Endothelial cell of umbilical vein (primary cell): ENCODE measurements around the gene TLR4. TPM values are rescaled to one million over a fixed set of nuclear protein-coding genes. Genes with fewer than 3 reads are reported as not detected.

ENCODE experiments used
- Bru-seq: library from RNA; stranded (reverse); fragments of 400-500 nt; gene quantifications from one replicate; lab custom pipeline; 2021; lab: Mats Ljungman, UMichigan
- BruChase-seq, 2 experiments: library from RNA; stranded (reverse); fragments of 400-500 nt; gene quantifications; one replicate each; lab custom pipeline; 2021; lab: Mats Ljungman, UMichigan
- BruUV-seq: library from RNA; stranded (reverse); fragments of 400-500 nt; replicated peaks from 2 replicates; lab custom pipeline; 2021; lab: Mats Ljungman, UMichigan
- CTCF ChIA-PET: fragments of 300-600, 350-600 bp; sonication (Branson Sonifier 250); formaldehyde crosslinking; loops from one replicate; lab custom pipeline; 2021; ENCODE audit warnings: antibody characterized with exemption, inconsistent platforms; lab: Charles Lee
- POLR2A ChIA-PET: fragments of 300-600, 350-600 bp; sonication (Branson Sonifier 250); formaldehyde crosslinking; loops from one replicate; lab custom pipeline; 2021; ENCODE audit warnings: antibody characterized with exemption, inconsistent platforms; lab: Charles Lee
- DNase-seq: peaks from one replicate; pipeline ENCODE4 v3.0.0-alpha.2; 2011; ENCODE audit warnings: low read depth, low spot score
- FAIRE-seq: peaks from 2 replicates; lab custom pipeline; 2011; peaks lifted over from hg19 to GRCh38; lab: Jason Lieb, UNC
- H2AFZ ChIP-seq: 2 replicates; pipeline ENCODE4 v1.6.0; 2012; ENCODE audit warnings: low read depth, low read length, control low read depth, inconsistent platforms
- H3K27ac ChIP-seq: 2 replicates; pipeline ENCODE4 v1.5.1; 2011; ENCODE audit warnings: low read depth, mild to moderate bottlenecking, control low read depth, low read length, moderate library complexity; ENCODE audit not compliant: insufficient read depth
- H3K27me3 ChIP-seq, 2 experiments: 2 replicates each; pipeline versions ENCODE4 v1.6.0 to v1.6.1; 2011; ENCODE audit warnings: low read length in 2 of 2, mixed read lengths in 1 of 2; ENCODE audit not compliant: control insufficient read depth in 2 of 2, insufficient read depth in 2 of 2
- H3K36me3 ChIP-seq, 2 experiments: 2 replicates in 1 of 2; 3 replicates in 1 of 2; pipeline ENCODE4 v1.5.1; 2011; ENCODE audit warnings: low read length in 2 of 2, mild to moderate bottlenecking in 1 of 2, moderate library complexity in 1 of 2; ENCODE audit not compliant: control insufficient read depth in 2 of 2, insufficient read depth in 2 of 2; ENCODE audit errors: extremely low read depth in 1 of 2
- H3K4me1 ChIP-seq: 3 replicates; pipeline ENCODE4 v1.5.1; 2011; ENCODE audit warnings: mild to moderate bottlenecking, low read length; ENCODE audit not compliant: control insufficient read depth, insufficient read depth; ENCODE audit errors: extremely low read depth
- H3K4me2 ChIP-seq: 2 replicates; pipeline ENCODE4 v1.6.1; 2011; ENCODE audit warnings: low read length, control low read depth, mixed read lengths; ENCODE audit not compliant: insufficient read depth
- H3K4me3 ChIP-seq, 3 experiments: fragments of 200-600 bp in 1 of 3; sonication (generic), shearing (Covaris generic) in 1 of 3; replicated peaks in 1 of 3; 2 replicates each; pipeline ENCODE4 v1.5.1; 2011 to 2016; ENCODE audit warnings: control low read depth in 3 of 3, low read length in 3 of 3, mild to moderate bottlenecking in 2 of 3, inconsistent platforms in 1 of 3, low read depth in 1 of 3, moderate library complexity in 1 of 3; ENCODE audit not compliant: insufficient read depth in 1 of 3
- H3K79me2 ChIP-seq: 2 replicates; pipeline ENCODE4 v1.6.0; 2012; ENCODE audit warnings: low read length, inconsistent platforms; ENCODE audit not compliant: control insufficient read depth, insufficient read depth
- H3K9ac ChIP-seq: replicated peaks from 2 replicates; pipeline ENCODE3; 2011; ENCODE audit warnings: low read length, control low read depth; ENCODE audit not compliant: insufficient read depth; ENCODE audit errors: extremely low read depth
- H3K9me1 ChIP-seq: replicated peaks from 3 replicates; pipeline ENCODE4 v1.6.0; 2011; ENCODE audit warnings: mild to moderate bottlenecking, low read length; ENCODE audit not compliant: control insufficient read depth, insufficient read depth; ENCODE audit errors: extremely low read depth
- H3K9me3 ChIP-seq: replicated peaks from 2 replicates; pipeline ENCODE4 v1.5.1; 2012; ENCODE audit warnings: low read length, inconsistent platforms; ENCODE audit not compliant: control insufficient read depth, insufficient read depth
- H4K20me1 ChIP-seq: replicated peaks from 2 replicates; pipeline ENCODE3; 2011; ENCODE audit warnings: mild to moderate bottlenecking, low read length; ENCODE audit not compliant: control insufficient read depth, insufficient read depth; ENCODE audit errors: extremely low read depth
- FOS ChIP-seq: IDR thresholded peaks from 2 replicates; pipeline ENCODE4 v1.6.1; 2011; ENCODE audit warnings: mild to moderate bottlenecking, low read length, moderate library complexity, borderline replicate concordance; ENCODE audit not compliant: insufficient read depth
- GATA2 ChIP-seq: IDR thresholded peaks from 2 replicates; pipeline ENCODE4 v1.7.0; 2011; ENCODE audit warnings: low read depth, mild to moderate bottlenecking, moderate library complexity, mixed read lengths, low read length; ENCODE audit not compliant: insufficient read length, insufficient read depth
- JUN ChIP-seq: IDR thresholded peaks from 2 replicates; pipeline ENCODE4 v1.6.1; 2011; ENCODE audit warnings: borderline replicate concordance, low read depth; ENCODE audit not compliant: insufficient read length, insufficient read depth
- POLR2A ChIP-seq: IDR thresholded peaks from 2 replicates; pipeline ENCODE4 v1.6.1; 2012; ENCODE audit warnings: low read depth, mild to moderate bottlenecking, control low read depth, low read length
- POLR2AphosphoS5 ChIP-seq: IDR thresholded peaks from 2 replicates; pipeline ENCODE4 v1.6.1; 2012; ENCODE audit warnings: low read depth, mild to moderate bottlenecking, control low read depth, low read length, moderate library complexity; ENCODE audit not compliant: insufficient read depth
- dilution Hi-C: fragments of 300-500 bp; cut with MboI; formaldehyde crosslinking; loops from one replicate; pipeline ENCODE4 v1.15.0; 2019; ENCODE audit warnings: low sequenced_read_pairs; ENCODE audit not compliant: extremely low pct_ligation_motif_present
- intact Hi-C: fragments of 100-400 bp; cut with micrococcal nuclease; formaldehyde crosslinking; loops from one replicate; pipeline ENCODE4 v1.10.0; 2022
- long read RNA-seq: library from polyadenylated mRNA; stranded (forward); transcript quantifications from one replicate; pipeline ENCODE4 v2.0.0, GENCODE V29; 2021
- polyA minus RNA-seq, 3 experiments: library from RNA; depleted of rRNA, polyadenylated mRNA; stranded (reverse); fragments of >200 nt; gene quantifications; 1 replicate in 1 of 3; 2 replicates in 2 of 3; pipeline ENCODE4 v1.2.3, GENCODE V29; 2011
- polyA plus RNA-seq, 4 experiments: library from polyadenylated mRNA; depleted of rRNA in 3 of 4; stranded (reverse) in 3 of 4; unstranded in 1 of 4; fragments of >200 nt; gene quantifications; 2 replicates each; pipeline versions ENCODE4 v1.2.1 to v1.2.3, GENCODE V29; 2011 to 2012; ENCODE audit warnings: missing spikeins in 1 of 4
- total RNA-seq: library from RNA; stranded (reverse); gene quantifications from 2 replicates; pipeline ENCODE4 v1.2.3, GENCODE V29; 2021
- TF ChIP-seq, protein P1 (sequence below), 2 donors: IDR thresholded peaks; 1 replicate in 1 of 2; 2 replicates in 1 of 2; pipeline ENCODE4 v1.5.1; 2011; ENCODE audit warnings: low read length in 2 of 2, mild to moderate bottlenecking in 2 of 2, moderate library complexity in 2 of 2, control low read depth in 1 of 2, inconsistent platforms in 1 of 2, low read depth in 1 of 2; ENCODE audit not compliant: insufficient read depth in 1 of 2; ENCODE audit errors: extremely low read depth in 1 of 2

The TLR4 gene
- total RNA-seq (38.6 and 41.7 TPM in 2 replicates), polyA plus RNA-seq (12.2 and 18.2 TPM in 2 replicates), polyA minus RNA-seq (68.9 and 82.9 TPM in 2 replicates), Bru-seq, nascent RNA (percentile 91 among the genes with signal in this experiment), BruChase-seq, experiment 1, labeled RNA remaining after a 6-hour chase (percentile 93 among the genes with signal in this experiment), BruChase-seq, experiment 2, labeled RNA remaining after a 2-hour chase (percentile 98 among the genes with signal in this experiment)
- 16.1 and 19.1 TPM in 2 replicates for polyA plus RNA-seq (2011; cell fraction: cytosol; rRNA removed)
- polyA plus RNA-seq (2011; cell fraction: nucleus; rRNA removed) = 30.1 and 34.2 TPM in 2 replicates
- polyA plus RNA-seq (2012) = 54.5 and 73.1 TPM in 2 replicates
- 1.9 TPM for polyA minus RNA-seq (2011; cell fraction: cytosol; rRNA and poly(A)+ RNA removed)
- polyA minus RNA-seq (2011; cell fraction: nucleus; rRNA and poly(A)+ RNA removed) = 150 and 185 TPM in 2 replicates
- long read RNA-seq, full-length matches to known transcripts = 42 of 68 reads
- long read RNA-seq, partial matches to known transcripts = 10 of 68 reads
- long read RNA-seq, other reads (novel, unspliced or antisense) = 16 of 68 reads

DNA sequence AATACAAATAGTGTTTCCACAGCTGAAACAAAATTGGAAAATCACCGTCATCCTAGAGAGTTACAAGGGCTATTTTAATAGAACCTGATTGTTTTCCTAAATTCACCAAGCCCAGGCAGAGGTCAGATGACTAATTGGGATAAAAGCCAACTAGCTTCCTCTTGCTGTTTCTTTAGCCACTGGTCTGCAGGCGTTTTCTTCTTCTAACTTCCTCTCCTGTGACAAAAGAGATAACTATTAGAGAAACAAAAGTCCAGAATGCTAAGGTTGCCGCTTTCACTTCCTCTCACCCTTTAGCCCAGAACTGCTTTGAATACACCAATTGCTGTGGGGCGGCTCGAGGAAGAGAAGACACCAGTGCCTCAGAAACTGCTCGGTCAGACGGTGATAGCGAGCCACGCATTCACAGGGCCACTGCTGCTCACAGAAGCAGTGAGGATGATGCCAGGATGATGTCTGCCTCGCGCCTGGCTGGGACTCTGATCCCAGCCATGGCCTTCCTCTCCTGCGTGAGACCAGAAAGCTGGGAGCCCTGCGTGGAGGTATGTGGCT, at the start of gene TLR4:
TLR4 (plus strand) TSS at position 380 of the 552 bp plus-strand sequence; CDS start at position 450, 70 bp downstream.
- intact Hi-C loops (loop anchor here (1.0 to 2.0 kb wide), 6 partner anchors 11 to 79 kb away; no protein-coding TSS in a partner anchor), dilution Hi-C loops (no loop called here)
- Histone ChIP-seq H3K9me3 (no peaks in the 10 kb centered on the region), H3K4me2 (peak within 1 kb of the TSS; percentile 99), H3K36me3 (peaks cover 5 to 6% of the 10 kb centered on the region in 2 experiments), H4K20me1 (no peaks in the 10 kb centered on the region), H3K9me1 (no peaks in the 10 kb centered on the region), H3K27me3 (no peaks in the 10 kb centered on the region), H3K27ac (peak within 1 kb of the TSS; percentile 81), H2AFZ (peak within 1 kb of the TSS; percentile 55), H3K4me1 (peaks cover 35% of the 10 kb centered on the region), H3K4me3 (peak within 1 kb of the TSS; percentile 52 to 99 (median 63)), H3K79me2 (peaks cover 44% of the 10 kb centered on the region), H3K9ac (peak within 1 kb of the TSS; percentile 86)
- ChIA-PET POLR2A (interaction anchor here (0.7 to 2.9 kb wide), 3 partner anchors 26 to 82 kb away, joined by 3 to 10 read pairs (median 4); no protein-coding TSS in a partner anchor), CTCF (interaction anchor here (0.7 to 2.6 kb wide), 5 partner anchors 15 to 63 kb away, joined by 3 to 27 read pairs (median 3); no protein-coding TSS in a partner anchor)
- BruUV-seq = no TSS peak
- TF ChIP-seq GATA2 (peak; percentile 85), FOS (peak; percentile 88), JUN (peak; percentile 84), POLR2AphosphoS5 (peak; percentile 95), POLR2A (peak; percentile 77)
- TF ChIP-seq, protein P1, sequence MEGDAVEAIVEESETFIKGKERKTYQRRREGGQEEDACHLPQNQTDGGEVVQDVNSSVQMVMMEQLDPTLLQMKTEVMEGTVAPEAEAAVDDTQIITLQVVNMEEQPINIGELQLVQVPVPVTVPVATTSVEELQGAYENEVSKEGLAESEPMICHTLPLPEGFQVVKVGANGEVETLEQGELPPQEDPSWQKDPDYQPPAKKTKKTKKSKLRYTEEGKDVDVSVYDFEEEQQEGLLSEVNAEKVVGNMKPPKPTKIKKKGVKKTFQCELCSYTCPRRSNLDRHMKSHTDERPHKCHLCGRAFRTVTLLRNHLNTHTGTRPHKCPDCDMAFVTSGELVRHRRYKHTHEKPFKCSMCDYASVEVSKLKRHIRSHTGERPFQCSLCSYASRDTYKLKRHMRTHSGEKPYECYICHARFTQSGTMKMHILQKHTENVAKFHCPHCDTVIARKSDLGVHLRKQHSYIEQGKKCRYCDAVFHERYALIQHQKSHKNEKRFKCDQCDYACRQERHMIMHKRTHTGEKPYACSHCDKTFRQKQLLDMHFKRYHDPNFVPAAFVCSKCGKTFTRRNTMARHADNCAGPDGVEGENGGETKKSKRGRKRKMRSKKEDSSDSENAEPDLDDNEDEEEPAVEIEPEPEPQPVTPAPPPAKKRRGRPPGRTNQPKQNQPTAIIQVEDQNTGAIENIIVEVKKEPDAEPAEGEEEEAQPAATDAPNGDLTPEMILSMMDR (IDR thresholded peaks at IDR 0.05; ENCODE audit: extremely low read depth in 1 of 2, insufficient read depth in 1 of 2, low read depth in 1 of 2, low read length in 2 of 2) = no peak
- DNase-seq (peak; percentile 99), FAIRE-seq (peak; percentile 93)
